Thyroid gland (tissue), 4 donors: ENCODE measurements around the gene SDC3. TPM values are rescaled to one million over a fixed set of nuclear protein-coding genes. Genes with fewer than 3 reads are reported as not detected.

Experiments used
- DNase-seq, 2 donors: peaks; one replicate each; pipeline ENCODE4 v3.0.0-alpha.2; 2019
- H3K27ac ChIP-seq, 3 donors: fragments of 200-600 bp; sonication (generic); 1 replicate in 2 of 3; 2 replicates in 1 of 3; pipeline ENCODE4 v1.5.1; 2016 to 2019; ENCODE audit warnings: mild to moderate bottlenecking in 1 of 3, moderate library complexity in 1 of 3
- H3K27me3 ChIP-seq: fragments of 200-600 bp; sonication (generic); one replicate; pipeline ENCODE4 v1.5.1; 2019
- H3K36me3 ChIP-seq, 2 donors: fragments of 200-600 bp; sonication (generic); one replicate each; pipeline ENCODE4 v1.5.1; 2016 to 2019
- H3K4me1 ChIP-seq, 2 donors: fragments of 200-600 bp; sonication (generic); one replicate each; pipeline ENCODE4 v1.5.1; 2017 to 2019
- H3K4me3 ChIP-seq, 3 donors: fragments of 200-600 bp; sonication (generic); replicated peaks in 1 of 3; 1 replicate in 2 of 3; 2 replicates in 1 of 3; pipeline ENCODE4 v1.5.1; 2016; ENCODE audit warnings: mild to moderate bottlenecking in 1 of 3
- H3K9me3 ChIP-seq: fragments of 200-600 bp; sonication (generic); one replicate; pipeline ENCODE4 v1.5.1; 2017
- CTCF ChIP-seq, 6 experiments: fragments of 200-600 bp in 3 of 6; fragments of 450-650 bp in 3 of 6; sonication (generic) in 3 of 6; IDR thresholded peaks; one replicate each; pipeline ENCODE4 v1.5.1; 2016 to 2019; ENCODE audit warnings: antibody characterized with exemption in 6 of 6, mild to moderate bottlenecking in 2 of 6, inconsistent platforms in 1 of 6, moderate library complexity in 1 of 6
- POLR2A ChIP-seq, 2 donors: fragments of 450-650 bp; IDR thresholded peaks; one replicate each; pipeline ENCODE4 v1.6.1; 2017; ENCODE audit warnings: antibody characterized with exemption in 2 of 2, mild to moderate bottlenecking in 2 of 2, moderate library complexity in 1 of 2
- WGBS, 2 donors: methylation state at CpG; one replicate each; pipeline ENCODE4 v1.1.5; 2017; 5-methylcytosine and 5-hydroxymethylcytosine counted together
- intact Hi-C: fragments of 100-400 bp; cut with DNase I; formaldehyde crosslinking; loops from one replicate; pipeline ENCODE4 v1.15.1; 2023
- total RNA-seq, 4 donors: library from RNA; depleted of rRNA; stranded (reverse); fragments of >200 nt; gene quantifications; one replicate each; pipeline ENCODE4 v1.2.3, GENCODE V29; 2016

Gene SDC3
- total RNA-seq, 4 donors from 2014 or later = 13.2 to 19.5 (median 15.9) TPM

DNA sequence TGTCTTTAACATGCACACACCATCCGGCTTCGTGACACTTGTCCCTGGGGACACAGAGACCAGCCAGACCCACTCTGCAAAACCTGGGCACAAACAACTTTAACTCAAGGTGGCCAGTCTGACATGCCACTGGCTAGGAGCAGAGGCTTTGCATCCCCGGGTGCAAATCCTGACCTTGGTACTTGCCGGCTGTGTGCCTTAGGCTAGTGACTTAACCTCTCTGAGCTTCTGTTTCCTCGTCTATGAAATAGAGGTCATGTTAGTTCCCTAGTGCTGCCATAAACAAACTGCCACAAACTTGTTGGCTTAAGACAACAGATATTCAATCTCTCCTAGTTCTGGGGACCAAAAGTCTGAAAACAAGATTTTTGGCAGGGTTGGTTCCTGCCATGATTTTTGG, 60.4 kb downstream of the SDC3 start:
- H3K27ac ChIP-seq = peak overlapping the region in 2 of 3 donors; percentile 24 to 46

GRCh38 chr1:30847358-30847972, 61.1 kb downstream of the SDC3 start:
- TF ChIP-seq POLR2A (IDR thresholded peaks at IDR 0.05) (peak in 1 of 2 donors; percentile 14), CTCF (IDR thresholded peaks at IDR 0.05) (no peak)
- WGBS, 2 donors = 62 to 63% methylated on average over 9 to 16 of the region's 17 CpGs
- DNase-seq = peak; percentile 44 to 51
- Histone ChIP-seq H3K27me3 (no peaks in the 10 kb centered on the region), H3K36me3 (no peaks in the 10 kb centered on the region), H3K4me1 (peaks cover 0 to 5% of the 10 kb centered on the region in 2 donors), H3K27ac (peak overlapping the region; percentile 23 to 46 (median 29)), H3K9me3 (no peaks in the 10 kb centered on the region), H3K4me3 (no peak overlapping the region)
- intact Hi-C loops = no loop called here

More for the DNA sequence above, 60.4 kb downstream of the SDC3 start:
- Histone ChIP-seq H3K9me3 (no peaks in the 10 kb centered on the region), H3K4me3 (no peak overlapping the region), H3K27me3 (no peaks in the 10 kb centered on the region), H3K36me3 (no peaks in the 10 kb centered on the region), H3K4me1 (peaks cover 0 to 7% of the 10 kb centered on the region in 2 donors)
- TF ChIP-seq CTCF (IDR thresholded peaks at IDR 0.05) (no peak), POLR2A (IDR thresholded peaks at IDR 0.05) (no peak)
- no peak for DNase-seq
- intact Hi-C loops = no loop called here
- WGBS, 2 donors = 80 to 83% methylated on average over 5 of the region's 5 CpGs

GRCh38 chr1:30846587-30846986, 62.0 kb downstream of the SDC3 start:
- DNase-seq = no peak
- no peaks in the 10 kb centered on the region for H3K27me3 ChIP-seq
- intact Hi-C loops = no loop called here
- WGBS, 2 donors = 67 to 82% methylated on average over 6 of the region's 6 CpGs
- no peaks in the 10 kb centered on the region for H3K4me1 ChIP-seq
- H3K27ac ChIP-seq = peak overlapping the region in 2 of 3 donors; percentile 26 to 29
- H3K4me3 ChIP-seq = no peak overlapping the region
- no peaks in the 10 kb centered on the region for H3K9me3 ChIP-seq
- TF ChIP-seq CTCF (IDR thresholded peaks at IDR 0.05) = no peak
- no peak for TF ChIP-seq POLR2A (IDR thresholded peaks at IDR 0.05)
- no peaks in the 10 kb centered on the region for H3K36me3 ChIP-seq

GRCh38 chr1:30845904-30846290, 62.7 kb downstream of the SDC3 start:
- 55 to 80% methylated on average over 7 of the region's 7 CpGs for whole genome bisulfite sequencing, 2 donors
- H3K4me1 ChIP-seq = peaks cover 0 to under 1% of the 10 kb centered on the region in 2 donors

More at GRCh38 chr1:30845904-30846290, 62.7 kb downstream of the SDC3 start:
- no peak overlapping the region for H3K27ac ChIP-seq
- H3K36me3 ChIP-seq = no peaks in the 10 kb centered on the region
- H3K27me3 ChIP-seq = no peaks in the 10 kb centered on the region
- no peak overlapping the region for H3K4me3 ChIP-seq
- no peak for DNase-seq
- H3K9me3 ChIP-seq = no peaks in the 10 kb centered on the region
- no peak for TF ChIP-seq POLR2A (IDR thresholded peaks at IDR 0.05)
- no peak for TF ChIP-seq CTCF (IDR thresholded peaks at IDR 0.05)
- intact Hi-C loops = no loop called here
